Thyroid gland (tissue), 4 donors: ENCODE results near the gene GRM2.

Experiments
- CTCF ChIP-seq, 6 experiments: fragments of 200-600 bp in 3 of 6; fragments of 450-650 bp in 3 of 6; sonication (generic) in 3 of 6; IDR thresholded peaks; one replicate each; pipeline ENCODE4 v1.5.1; 2016 to 2019; ENCODE audit warnings: antibody characterized with exemption in 6 of 6, mild to moderate bottlenecking in 2 of 6, inconsistent platforms in 1 of 6, moderate library complexity in 1 of 6
- POLR2A ChIP-seq, 2 donors: fragments of 450-650 bp; IDR thresholded peaks; one replicate each; pipeline ENCODE4 v1.6.1; 2017; ENCODE audit warnings: antibody characterized with exemption in 2 of 2, mild to moderate bottlenecking in 2 of 2, moderate library complexity in 1 of 2

GRCh38 chr3:51670053-51670822 lies 36.6 kb upstream of the GRM2 start:
- TF ChIP-seq CTCF (IDR thresholded peaks at IDR 0.05), result no peak
- no peak for TF ChIP-seq POLR2A (IDR thresholded peaks at IDR 0.05)
